NCI-H748 (cell line): Measurements from ENCODE around the gene TMED10.

ENCODE experiments used
- DNase-seq: peaks from one replicate; lab custom pipeline; 2025; ENCODE audit not compliant: unreplicated experiment; lab: John Stamatoyannopoulos, UW

Gene TMED10

DNA sequence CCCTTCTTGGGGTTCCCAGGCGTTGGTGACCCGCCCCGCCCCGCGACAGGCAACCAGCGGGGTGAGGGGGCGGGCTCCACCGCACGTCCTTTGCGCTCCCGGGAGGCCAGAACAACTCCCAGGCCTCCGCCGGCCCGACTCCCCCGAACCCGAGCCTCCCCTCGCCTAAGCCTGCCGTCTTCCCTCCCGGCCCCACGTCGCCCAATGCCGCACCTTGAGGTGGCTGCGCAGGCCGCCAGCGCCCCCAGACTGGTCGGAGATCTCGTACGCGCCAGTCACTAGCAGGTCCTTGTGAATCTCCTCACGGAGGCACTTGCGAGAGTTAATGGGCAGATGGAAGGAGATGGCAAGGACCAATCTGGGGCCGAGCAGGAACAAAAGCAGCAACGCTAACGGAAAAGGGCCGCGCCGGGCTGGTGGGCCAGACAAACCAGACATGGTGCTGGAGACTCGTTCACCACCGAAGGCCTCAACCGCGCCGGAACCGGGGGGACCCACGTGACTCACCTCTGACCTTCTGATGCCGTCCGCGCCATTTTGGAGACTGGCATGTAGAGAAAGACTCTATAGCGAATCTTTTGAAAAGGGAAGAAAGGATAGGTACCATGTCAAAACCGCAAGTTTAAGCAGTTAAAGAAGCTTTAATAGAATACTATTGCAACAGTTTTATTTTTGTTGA lies at the start of gene TMED10:
Gene TMED10 (minus strand): TSS at position 471 of the 679 bp plus-strand sequence. CDS start 33 bp downstream, at position 438.
- peak; percentile 92 for DNase-seq

DNA sequence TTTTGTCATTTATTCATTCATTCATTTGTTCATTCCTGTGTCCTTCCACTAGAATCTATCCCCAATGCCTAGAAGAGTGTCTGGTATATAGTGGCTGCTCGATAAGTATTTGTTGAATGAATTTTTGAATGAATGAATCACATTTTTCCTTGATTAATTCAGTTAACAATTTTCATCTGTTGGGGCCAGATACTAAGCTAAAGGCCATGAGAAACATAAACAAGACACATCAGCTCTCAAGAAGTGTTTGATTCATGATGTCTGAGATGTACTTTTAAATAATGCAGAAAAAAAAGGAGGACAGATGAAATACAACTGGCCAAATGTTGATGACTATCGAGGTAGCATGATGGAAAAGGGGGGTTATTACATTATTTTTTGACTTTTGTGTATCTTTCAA lies 48.1 kb upstream of the TMED10 start:
- no peak for DNase-seq

DNA sequence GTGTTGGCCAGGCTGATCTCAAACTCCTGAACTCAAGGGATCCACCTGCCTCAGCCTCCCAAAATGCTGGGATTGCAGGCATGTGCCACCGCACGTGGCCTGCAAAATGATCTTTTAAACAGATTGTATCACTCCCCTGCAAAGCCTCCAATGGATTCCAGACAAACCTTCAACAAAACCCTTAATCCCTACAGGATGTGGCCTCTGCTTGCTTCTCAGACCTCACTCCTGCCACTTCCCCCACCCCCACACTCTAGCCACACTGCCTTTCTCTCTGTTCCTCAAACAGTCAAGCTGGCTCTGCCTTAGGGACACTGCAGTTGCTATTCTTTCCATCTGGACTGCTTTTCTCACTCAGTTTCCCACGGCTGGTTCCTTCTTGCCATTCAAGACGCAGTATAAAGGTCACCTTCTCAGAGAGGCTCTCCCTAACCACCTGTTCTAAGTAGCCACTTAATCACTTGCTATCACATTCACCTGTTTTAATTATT lies 47.3 kb upstream of the TMED10 start:
- no peak for DNase-seq

DNA sequence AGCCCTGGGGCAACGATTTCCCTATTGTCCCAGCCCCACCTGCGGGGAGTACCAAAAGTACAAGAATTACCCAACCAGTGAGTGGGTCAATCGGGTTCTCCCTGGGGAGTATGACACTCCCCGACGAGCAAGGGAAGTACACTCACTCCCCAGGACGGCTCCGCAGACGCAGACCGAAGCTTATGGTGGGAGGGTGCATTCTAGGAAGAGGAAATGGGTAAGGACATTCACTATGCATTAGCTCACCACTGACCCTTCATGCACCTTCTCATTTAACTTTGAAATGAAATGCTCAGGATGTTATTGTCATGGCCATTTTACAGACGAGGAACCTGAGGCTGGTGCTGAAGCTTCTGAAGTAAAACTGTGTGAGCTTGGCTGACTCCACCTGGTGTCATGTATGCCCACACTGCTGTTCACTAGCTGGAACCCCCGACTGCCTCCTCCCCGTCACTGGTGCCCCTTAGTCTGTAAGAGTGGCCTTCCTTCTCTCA lies 45.8 kb upstream of the TMED10 start:
- no peak for DNase-seq

DNA sequence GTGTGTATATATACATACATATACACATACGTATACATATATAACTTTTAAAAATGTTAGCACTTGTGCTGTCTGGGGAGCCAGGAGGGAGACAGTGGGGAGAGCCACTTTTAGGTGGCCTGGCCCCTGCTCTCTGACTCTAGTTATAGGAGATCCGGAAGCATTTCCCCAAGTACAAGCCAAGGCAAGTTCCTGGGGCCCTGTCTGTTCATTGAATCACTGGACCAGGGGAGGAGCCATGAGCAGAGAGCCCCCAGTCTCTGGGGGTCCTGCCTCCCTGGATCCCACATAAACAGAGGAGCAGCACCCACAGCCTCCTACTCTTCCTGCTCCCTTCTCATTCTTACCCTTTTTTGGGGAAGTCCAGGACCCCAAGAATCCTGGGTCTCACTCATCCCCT lies 45.4 kb upstream of the TMED10 start:
- no peak for DNase-seq

DNA sequence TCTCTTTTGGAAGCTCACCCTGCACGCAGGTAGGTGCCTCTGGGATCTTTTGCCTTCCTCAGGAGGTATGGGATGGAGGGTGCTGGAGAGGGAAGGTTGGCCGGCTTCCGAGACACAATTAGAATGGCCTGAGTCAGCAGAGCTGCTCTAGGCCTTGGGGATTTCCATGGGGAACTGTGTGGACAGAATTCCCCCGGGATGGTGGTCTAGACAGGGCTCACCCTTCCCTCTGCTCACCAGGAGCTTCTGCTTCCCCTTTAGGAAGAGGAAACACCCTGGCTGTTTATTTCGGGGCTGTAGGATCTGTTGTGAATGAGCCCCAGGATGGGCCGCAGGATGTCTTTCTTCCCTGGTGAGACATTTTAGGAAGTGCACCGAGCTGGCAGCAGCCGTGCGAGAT lies 43.7 kb upstream of the TMED10 start:
- no peak for DNase-seq

DNA sequence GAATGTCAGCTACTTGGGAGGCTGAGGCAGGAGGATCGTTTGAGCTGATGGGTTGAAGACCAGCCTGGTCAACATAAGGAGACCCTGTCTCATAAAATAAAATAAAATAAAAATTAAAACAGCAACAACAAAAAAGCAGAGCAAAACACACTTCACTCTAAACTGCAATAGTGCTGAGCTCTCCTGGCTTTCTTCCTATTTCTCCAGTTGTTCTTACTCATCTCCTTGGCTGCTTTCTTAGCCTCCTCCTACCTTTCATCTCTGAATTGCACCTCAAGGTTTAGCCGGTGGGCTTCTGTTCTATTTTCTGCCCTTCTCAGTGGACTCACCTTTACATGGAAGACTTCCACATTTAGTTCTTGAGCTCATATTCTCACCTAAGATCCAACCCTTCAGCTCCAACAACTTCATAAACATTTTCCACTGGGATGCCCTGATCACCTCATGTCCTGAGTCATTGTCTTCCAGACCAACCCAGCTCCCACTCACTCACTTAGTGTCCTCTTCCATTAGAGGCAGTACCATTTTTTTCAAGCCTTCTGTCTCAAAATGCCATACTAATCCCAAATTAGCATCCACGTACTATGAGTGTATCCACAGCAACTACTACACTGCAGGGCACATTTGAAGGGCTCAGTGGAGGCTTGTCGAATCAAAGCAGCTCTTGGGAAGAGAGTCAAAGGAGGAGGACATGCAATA lies 41.2 kb upstream of the TMED10 start:
- no peak for DNase-seq

DNA sequence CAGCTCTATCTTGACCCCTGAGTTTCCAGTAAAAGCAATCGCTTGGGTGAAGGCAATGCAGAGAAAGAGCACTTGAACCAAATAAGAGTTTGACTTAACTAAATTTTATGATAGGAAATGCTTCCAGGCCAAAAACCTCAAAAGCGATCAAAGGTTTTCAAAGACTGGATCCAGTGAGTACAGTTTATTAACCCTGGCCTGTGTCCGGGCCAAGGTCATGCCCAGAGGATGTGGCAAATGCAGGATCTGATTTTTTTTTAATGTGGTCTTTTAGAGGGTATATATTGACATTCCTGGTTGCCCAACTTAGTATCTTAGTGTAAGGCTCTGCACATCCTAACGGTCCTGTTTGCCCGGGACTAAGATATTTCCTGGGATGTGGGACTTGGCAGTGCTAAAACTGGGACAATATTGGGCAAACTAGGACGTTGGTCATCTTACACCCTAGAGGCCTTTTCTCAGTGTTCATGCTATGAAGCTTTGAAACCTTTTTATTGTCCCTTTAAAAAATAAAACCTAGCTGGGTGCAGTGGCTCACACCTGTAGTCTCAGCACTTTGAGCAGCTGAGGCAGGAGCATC lies 40.1 kb upstream of the TMED10 start:
- DNase-seq: no peak

DNA sequence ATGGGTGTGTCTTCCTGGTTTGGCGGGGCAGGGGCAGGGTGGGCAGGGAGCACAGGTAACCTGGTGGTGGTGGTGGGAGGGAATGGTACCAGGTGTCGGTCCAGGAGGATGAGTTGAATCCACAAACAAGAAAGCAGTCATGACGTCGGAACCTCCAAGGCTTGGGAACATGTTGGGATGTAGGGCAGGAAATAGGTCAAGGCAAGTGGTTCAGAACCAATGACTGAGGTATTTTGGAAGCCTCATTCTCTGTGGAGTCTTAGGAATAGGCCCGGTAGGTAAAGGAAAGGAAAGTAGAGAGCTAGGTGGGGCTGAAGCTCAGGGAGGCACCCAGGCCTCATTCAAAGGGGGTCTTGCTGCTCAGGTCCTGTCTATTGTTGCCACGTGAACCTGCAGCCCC lies 39.1 kb upstream of the TMED10 start:
- DNase-seq: no peak

DNA sequence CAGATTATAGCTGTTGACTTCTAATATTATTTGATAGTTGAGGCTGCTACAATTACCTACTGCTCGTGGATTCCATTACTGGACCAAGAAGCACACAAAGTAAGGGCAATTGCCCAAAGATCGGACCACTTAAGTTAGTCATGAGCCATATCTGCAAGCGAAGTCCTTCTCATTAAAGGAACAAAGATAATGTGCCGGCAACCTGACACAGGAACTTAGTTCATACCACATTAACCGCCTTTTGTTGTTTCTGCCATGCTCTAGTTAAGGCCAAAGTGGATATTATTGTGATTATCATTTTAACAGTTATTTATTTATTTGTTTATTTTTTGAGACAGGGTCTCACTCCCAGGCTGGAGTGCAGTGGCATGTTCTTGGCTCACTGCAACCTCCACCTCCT lies 38.1 kb upstream of the TMED10 start:
- no peak for DNase-seq

DNA sequence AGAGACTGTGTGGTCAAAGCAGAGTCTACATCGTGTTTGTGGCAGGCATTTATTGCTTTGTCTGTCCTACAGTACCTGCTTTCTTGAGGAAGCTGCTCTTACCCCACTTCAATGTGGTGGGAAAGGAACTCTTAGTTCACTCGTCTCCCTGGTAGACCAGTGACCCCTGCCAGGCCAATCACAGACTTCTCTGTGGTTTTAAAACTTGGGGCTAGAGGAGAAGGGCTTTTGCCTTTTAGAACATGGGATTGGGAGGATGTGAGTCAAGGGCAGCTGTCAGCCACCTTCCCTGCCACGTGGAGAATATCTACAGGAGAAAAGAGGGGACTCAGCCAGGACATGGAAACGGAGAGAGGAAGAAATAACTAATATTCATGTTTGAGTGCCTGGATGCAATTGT lies 36.8 kb upstream of the TMED10 start:
- no peak for DNase-seq

DNA sequence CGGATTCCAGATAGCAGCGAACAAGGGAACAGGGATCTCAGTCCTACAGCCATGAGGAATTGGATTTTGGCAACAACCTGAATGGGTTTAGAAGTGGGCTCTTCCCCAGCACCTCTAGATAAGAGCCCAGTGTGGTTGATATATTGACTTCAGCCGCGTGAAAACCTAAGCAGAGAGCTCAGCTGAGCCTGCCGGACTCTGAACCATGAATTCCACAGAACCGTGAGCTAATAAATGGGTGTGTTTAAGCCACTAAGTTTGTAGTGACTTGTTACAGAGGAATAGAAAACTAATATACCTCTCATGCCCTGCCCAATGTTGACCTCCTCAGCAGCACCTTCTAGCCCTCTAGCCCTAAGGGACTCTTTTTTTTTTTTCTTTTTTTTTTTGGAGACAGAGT lies 32.4 kb upstream of the TMED10 start:
- no peak for DNase-seq

DNA sequence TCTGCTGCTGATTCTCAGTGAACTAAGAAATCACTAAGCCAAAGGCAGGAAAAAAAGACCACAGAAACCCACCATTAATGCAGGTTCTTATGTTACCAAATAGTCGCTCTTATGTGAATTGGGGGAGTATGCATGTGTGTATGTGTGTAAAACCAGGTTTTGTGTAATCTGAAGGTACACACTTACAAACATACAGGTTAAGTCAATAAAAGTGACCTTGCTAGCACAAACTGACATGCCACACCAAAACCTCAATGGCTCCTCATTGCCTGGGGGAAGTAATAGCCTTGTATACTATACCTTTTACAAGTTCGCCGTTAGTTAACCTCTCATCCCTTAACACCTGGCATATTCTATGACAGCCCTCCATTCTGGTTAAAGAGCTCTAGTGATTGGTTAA lies 29.8 kb upstream of the TMED10 start:
- no peak for DNase-seq

DNA sequence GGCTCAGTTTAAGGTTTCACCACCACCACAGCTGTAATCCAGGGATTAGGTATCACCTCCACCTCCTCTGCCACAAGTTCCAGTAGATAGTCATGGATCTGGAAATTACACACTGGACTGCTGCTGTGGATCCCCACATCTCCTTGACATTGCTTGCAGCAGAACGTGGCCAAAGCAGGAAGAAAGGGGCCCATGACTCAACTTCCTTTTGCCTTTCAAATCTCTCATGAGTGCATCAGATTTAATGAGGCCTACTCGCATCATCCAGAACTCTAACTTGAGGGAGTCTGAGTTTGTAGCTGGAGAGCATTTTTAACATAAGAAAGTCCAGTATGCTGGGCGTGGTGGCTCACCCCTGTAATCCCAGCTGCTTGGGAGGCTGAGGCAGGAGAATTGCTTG lies 29.2 kb upstream of the TMED10 start:
- DNase-seq: no peak

DNA sequence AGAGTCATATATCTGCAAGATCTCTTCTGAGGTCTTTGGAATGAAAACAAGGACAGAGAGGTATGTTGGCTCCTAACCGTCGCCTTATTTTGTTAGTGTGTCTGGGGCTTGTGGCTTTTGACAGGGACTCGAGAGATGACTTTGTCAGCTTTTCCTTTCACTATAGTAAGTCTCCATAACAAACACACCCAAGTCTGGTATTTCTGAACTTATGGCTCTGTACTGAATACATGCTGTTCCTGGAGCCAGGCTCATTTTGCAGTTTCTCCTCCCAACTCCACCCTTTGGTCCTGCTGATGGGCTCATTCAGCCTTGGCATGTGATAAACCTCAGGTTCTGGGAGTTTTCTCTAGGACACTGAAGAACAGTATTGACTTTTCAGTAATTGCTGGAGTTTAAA lies 27.7 kb upstream of the TMED10 start:
- no peak for DNase-seq

DNA sequence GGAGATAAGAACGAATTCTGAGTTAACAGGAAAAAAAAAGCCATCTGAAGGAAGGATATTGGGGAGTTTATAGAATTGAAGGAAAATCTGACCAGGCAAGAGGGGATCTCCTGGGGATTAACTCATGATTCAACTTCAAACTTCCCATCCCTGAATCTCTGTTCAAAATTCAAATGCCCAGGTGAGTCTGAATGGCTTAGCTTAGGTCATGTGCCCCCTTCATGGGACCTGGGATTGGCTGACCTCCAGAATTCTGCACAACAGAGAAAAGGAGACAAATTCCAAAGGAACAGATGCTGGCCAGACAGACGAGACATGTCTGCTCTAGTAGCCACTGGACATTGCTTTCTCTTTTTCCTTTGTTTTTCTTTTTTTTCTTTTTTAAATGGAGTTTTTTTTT lies 26.2 kb upstream of the TMED10 start:
- DNase-seq: no peak

DNA sequence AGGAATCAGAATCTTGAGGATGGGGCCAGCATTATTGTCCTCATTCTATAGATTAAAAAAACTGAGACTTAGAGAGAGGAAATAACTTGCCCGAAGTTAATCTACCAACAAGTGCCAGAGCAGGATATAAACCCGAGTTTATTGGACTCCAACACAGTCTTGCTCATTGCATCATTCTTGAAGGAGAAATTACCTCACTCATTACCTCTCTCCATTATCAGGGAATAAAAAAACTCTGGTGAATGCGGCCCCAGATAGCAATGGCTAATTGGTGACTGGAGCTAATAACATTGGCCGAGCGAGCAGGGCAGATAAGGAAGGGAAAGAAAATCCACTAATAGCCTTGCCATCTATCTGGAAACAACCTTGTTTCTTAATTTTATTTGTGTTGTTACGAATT lies 24.7 kb upstream of the TMED10 start:
- DNase-seq: no peak

DNA sequence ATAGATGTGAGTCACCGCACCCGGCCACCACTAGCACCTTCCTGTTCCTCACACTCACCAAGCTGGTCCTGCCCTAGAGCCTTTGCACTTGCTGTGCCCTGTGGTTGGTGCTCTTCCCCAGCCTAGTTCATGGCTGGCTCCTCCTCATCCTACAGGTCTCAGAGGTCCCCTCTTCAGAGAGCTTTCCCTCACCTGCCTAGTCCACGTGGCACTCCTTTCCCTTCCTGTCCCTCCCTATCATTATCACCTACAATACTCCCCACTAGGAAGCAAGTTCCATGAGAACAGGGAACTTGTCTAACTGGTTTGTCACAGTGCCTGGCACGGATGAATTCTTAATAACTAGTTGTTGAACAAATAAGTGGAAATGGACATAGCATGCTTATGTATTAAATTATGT lies 24.0 kb upstream of the TMED10 start:
- DNase-seq: peak; percentile 96

DNA sequence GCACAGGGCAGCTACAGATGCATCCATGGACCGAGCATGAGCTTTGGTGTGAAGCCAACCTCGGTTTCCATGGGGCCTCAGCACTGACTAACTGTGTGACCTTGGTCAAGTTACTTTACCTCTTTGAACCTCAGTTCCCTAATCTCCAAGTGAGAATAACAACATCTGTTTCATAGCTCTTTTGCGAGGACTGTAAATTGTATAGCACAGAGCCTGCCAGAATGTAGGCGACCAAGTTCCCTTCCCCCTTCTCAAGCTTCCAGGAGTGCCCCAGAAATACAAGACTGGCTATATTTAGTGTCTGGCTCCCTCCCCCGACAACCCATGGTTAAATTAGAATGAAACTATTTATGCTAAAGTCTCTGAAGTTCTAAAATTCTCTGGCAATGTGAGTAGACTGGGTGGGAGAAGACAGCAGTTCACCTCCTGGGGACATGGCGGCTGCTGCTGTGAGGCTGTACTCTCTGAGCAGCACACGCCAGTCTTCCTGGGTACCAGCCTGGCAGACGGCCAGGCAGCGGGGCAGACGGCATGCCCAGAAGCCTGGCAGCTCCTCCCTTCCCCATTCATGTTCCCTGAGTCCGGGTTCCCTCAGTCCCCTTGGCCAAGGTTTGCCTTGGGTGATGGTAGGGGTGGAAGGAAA lies 22.0 kb upstream of the TMED10 start:
- DNase-seq: peak; percentile 13

DNA sequence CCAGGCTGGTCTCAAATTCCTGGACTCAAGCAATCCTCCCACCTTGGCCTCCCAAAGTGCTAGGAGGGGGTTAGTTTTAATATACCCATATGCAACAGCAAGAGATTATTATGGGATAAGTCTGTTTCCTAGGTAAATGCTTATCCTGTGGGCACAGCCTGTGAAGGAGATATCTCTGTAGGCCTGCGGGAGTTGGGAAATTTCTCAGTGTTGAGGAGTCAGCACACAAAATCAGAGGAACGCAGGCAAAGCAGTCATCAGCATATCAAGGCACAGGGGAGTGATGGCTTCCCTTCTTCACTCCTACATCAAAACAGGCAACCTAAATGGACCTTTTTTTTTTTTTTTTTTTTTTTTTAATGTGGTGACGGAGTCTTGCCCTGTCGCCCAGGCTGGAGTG lies 20.9 kb upstream of the TMED10 start:
- DNase-seq: no peak

DNA sequence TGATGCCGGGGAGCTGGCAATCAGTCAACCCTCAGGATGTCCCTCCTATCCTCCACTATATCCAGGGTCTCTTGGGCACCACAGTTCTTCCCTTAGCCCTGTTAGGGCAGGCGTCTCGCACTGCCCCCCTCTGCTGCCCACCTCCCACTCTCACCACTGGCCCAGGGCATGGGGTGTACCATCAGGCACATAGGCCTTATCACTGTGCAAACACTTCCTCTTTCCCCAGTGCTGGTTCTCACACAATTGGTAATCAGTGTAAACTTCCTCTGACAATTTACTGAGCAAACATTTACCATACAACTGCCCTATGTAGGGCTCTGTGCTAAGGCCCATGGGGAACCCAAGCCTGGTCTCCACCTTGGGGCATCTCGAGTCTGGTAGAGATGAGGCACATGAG lies 20.1 kb upstream of the TMED10 start:
- DNase-seq: peak; percentile 82

DNA sequence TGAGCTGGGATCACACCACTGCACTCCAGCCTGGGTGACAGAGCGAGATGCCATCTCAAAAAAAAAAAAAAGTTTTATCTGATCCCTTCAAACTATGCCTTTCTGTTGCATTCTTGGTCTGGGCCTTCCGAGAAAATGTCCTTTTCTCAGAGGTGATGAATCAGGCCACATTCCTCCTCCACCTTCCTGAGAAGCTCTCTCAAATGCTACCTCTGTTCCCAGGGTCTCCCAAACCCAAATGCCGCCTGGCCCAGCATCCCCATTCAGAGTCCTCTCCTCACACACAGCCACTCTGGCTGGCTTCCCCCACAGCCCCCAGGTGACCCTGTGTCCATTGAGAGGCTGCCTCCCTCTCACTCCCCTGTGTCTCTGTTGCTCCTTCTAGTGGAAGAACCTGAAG lies 19.7 kb upstream of the TMED10 start:
- DNase-seq: no peak
